ENCODE results near the gene TBX4. TPM values are rescaled to one million over a fixed set of nuclear protein-coding genes. Genes with fewer than 3 reads are reported as not detected.
A peak's percentile ranks its signal among the peaks of the same experiment; 100 is the strongest.

Gene TBX4
- 1.6 TPM for total RNA-seq

DNA sequence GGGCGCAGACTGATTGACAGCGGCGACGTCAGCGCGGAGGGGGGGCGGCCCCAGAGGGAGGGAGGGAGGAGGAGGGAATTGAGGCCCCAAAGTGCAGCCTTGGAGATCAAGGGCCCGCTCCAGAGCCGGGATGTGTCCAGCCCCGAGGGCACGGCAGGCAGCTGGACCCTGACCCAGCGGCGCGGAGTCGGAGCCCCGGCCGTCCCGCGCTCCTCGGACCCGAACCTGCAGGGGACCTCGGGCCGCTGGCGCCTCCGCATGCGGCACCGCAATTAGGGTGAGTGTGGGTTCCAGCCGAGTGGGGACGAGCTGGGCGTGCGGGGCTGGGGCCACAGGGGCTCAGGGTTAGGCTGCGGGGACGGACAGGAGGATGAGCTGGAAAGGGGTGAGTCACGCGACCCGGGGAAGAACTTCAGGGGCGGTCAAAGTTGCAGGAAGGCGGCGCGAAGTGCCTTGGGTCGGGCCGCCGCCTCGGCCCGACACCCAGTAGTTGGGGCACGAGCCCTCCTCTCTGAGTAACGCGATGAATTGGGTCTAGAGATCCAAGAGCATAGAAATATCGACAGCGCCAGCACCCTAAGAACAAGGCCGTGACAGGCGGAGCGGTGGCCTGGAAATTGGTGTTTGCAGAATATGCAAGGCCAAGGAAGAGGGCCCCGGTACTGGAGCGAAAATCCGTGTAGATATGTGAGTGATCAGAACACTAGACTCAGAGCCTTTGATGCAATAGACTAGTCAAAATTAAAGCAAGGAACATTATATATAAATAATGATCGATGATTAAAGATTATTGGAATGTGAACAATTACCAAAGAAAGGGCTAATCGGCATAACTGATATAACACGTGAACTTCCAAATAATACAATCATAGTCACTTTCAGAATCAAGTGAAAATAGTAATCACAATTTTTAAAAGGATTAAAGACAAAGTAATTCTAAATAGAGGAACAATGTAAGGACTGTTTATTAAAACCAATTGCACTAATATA, at the start of gene TBX4:
TSS of gene TBX4 (plus strand) at position 122 of the 990 bp plus-strand sequence. CDS start 4,069 bp downstream, outside the sequence.
- DNase-seq (ENCODE audit: low spot score), result no peak

DNA sequence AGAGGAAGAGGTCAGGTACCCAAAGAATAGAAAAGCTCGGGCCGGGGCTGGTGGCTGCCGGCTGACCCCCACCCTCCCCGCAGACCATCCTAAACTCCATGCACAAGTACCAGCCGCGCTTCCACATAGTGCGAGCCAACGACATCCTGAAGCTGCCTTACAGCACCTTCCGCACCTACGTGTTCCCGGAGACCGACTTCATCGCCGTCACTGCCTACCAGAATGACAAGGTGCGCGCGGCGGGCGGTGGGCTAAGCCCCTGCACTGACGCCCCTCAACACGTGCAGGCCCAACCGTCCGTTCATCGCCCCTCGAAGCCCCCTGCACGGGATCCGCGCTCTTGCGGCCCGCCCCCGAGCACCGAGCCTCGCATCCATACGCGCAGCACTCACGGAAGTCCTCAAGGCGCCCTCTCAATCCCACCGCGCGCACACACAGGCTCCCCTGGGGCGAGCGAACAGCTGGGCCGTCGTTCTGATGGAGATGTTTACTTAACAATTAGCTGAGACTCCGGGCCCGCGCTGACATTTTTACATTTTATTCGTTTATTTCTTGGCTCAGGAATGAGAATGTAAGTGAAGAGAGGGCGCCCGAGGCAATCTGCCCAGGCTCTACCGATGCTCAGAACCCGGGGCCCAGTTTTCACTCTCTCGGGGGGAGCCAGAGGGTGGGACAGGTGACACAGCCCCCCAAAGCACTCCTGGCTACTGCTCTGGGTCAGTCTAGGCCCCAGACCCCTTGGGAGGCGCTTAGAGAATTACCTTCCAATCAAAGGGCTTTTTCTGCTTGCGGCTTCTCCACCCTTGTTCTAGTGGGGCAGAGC, 49.0 kb upstream of the TBX4 start:
- DNase-seq (ENCODE audit: low spot score), result no peak

DNA sequence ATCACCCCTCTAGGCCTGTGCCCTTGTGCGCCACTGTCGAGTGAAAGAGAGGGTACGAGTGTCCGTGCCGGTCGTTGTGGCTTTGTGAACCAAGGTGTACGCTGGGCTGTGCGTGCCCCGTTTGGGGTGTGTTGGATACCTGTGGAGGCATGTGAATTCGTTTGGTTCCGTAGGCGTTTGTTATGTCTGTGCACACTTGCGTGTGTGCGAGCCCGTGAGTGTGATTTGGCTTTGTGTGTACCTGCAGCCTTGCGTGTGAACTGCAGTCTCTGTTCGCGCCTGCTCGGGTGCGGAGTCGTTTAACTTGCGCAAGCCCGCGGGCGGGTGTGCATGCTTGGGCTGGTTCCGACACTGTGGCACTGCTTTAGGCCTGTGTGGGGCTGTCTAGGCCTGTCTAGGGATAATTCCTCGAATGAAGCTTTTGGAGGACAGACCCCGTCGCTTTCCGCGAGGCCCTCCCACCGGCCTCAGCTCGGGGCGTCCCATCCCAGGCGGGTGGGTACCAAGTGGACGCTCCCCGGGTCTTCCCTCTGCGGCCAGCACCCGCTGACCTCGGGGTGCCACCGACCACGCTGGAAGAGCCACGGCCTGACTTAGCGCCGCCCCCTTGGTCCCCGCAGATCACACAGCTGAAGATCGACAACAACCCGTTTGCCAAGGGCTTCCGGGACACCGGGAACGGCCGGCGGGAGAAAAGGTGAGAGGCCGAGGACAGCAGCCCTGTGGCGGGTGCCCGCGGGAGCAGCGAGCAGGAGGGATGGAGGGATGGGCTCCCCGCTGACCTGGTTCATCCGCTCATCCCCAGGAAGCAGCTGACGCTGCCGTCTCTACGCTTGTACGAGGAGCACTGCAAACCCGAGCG, 48.2 kb upstream of the TBX4 start:
- no peak for DNase-seq (ENCODE audit: low spot score)

DNA sequence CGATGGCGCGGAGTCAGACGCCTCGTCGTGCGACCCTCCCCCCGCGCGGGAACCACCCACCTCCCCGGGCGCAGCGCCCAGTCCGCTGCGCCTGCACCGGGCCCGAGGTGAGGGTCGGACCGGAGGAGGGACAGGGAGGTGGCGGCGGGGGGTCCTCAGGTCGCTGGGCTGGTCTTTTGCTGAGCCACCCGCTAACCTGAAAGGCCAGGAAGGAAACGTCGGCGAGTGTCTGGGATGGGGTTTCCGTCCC, 47.6 kb upstream of the TBX4 start:
- no peak for DNase-seq (ENCODE audit: low spot score)

DNA sequence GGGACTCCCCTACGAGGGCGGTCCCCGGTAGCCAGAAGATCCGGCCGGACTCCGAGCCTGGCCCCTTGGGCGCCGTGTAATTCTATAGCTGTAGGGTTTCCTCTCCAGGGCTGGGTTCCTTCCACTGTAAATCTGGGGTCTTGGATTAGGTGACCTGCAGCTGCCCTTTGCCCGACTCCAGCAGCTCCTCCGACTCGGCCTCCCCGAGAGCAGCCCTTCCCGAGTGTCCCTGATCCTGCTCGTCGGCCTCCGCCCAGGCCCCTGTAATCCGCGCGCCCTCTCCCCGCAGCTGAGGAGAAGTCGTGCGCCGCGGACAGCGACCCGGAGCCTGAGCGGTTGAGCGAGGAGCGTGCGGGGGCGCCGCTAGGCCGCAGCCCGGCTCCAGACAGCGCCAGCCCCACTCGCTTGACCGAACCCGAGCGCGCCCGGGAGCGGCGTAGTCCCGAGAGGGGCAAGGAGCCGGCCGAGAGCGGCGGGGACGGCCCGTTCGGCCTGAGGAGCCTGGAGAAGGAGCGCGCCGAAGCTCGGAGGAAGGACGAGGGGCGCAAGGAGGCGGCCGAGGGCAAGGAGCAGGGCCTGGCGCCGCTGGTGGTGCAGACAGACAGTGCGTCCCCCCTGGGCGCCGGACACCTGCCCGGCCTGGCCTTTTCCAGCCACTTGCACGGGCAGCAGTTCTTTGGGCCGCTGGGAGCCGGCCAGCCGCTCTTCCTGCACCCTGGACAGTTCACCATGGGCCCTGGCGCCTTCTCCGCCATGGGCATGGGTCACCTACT, 47.1 kb upstream of the TBX4 start:
- DNase-seq (ENCODE audit: low spot score), result no peak

DNA sequence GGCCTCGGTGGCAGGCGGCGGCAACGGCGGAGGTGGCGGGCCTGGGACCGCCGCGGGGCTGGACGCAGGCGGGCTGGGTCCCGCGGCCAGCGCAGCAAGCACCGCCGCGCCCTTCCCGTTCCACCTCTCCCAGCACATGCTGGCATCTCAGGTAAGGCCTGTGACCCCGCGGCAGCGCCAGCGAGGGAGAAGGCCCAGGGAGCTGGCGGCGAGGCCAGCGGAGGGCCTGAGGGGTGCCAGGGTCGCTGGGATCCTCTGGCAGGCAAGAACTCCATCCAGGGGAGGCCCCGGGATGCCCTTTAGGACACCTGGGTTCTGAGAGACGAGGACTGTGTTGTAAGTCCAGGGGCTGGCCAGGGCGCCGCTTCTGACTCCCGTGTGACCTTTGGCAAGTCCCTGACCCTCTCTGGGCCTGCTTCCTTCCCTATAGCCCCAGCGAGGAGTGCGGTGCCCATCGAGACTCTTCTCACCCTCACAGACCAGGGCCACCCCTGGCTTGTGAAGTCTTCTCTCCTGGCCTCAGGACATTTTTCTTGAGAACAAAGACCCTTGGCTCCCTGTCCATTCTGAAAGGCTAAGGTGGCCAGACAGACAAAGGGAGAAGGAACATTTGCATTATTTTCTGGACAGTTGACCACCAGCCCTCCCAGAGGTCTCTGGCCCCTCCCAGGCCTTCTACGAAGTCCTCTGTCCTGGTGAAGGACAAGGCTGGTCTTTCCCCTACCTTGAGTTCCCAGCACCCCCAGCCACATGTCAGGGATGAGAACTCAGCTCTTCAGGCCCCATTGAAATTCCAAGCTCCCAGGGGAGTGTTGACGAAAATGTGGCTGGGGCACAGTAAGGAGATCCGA, 46.3 kb upstream of the TBX4 start:
- DNase-seq (ENCODE audit: low spot score), result no peak

DNA sequence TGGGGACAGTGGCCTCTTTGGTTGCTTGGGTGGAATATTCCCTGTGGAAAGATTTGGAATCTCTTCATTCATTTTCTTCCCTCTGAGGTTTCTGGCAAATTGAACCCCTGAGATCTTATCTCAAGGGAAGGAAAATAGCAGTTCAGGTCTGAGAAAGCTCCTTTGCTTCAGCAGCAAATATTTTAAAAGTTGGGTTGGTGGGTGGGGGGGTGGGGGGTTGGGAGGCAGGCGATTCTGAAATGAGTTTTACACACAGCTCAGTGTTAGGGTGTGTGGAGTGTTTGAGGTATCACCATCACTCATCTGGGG, 45.7 kb upstream of the TBX4 start:
- DNase-seq (ENCODE audit: low spot score), result no peak

DNA sequence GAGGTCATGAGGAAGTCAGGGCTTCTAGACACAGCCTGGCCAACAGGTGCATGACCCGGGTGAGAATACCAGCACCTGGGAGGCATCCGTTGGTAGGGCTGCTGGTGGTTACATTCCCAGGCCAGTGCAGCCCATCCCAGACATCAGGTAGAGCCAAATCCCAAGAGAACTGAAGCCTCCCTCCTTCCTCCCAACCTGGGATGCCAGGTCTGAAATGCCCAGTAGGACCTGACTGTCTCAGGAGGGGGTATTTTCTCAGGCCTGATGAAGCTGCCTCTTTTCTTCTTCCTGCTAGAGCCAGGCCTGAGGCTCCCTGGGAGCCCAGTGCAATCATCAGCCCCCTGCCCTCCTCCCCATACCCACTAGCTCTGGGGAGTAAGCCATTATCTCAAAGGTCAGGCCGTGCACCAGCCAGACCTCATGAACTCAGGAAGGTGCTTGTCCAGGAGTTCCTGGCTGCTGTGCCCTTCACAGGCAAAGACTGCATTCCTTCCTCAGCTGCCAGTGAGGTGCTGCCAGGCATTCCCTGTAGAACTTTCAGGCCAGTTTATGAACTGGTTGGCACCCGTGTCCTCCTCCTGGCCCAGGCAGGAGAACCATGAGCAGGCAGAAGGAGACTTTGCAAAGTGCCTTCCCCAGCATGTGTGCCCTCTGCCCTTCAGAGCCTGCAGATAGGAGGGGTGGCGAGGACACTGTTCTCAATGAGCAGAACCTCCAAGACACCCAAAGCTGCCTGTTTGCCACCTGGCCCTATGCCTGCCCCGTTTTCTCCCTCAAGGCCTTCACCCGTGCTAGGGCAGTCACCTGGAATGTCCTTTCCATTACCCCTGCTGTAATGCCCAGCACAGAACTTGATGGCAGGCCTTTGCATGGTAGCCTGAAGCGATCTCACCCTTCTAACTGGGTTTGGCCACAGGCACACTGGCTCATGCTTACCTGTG, 45.0 kb upstream of the TBX4 start:
- no peak for DNase-seq (ENCODE audit: low spot score)

DNA sequence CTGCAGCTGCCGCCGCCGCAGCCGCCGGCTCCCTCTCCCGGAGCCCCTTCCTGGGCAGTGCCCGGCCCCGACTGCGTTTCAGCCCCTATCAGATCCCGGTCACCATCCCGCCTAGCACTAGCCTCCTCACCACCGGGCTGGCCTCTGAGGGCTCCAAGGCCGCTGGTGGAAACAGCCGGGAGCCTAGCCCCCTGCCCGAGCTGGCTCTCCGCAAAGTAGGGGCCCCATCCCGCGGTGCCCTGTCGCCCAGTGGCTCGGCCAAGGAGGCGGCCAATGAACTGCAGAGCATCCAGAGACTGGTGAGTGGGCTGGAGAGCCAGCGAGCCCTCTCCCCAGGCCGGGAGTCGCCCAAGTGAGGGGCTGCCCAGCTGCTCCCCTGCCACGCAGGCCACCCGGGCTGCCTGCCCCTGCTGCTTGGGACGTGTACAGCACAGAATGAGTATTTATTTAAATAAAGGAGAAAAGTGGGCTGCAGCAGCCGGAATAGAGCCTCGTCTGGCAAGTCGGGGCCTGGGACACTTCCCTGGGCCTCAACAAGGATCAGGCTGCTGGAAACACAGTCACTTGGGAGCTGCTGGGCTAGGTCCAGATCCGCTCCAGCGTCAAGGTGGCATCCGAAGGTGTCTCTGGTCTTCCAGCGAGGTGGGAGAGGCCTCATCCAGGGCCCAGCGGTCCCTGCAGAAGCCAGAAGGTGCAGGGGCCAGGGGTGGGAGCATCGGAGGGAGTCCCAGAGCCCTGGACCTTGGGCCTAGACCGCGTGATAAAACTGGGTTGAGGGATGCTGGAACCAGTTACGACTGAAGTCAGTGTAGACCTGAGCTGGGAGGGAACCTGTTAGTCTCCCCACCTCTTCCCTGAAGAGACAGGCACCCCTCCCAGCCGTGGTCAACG, 43.8 kb upstream of the TBX4 start:
- no peak for DNase-seq (ENCODE audit: low spot score)

DNA sequence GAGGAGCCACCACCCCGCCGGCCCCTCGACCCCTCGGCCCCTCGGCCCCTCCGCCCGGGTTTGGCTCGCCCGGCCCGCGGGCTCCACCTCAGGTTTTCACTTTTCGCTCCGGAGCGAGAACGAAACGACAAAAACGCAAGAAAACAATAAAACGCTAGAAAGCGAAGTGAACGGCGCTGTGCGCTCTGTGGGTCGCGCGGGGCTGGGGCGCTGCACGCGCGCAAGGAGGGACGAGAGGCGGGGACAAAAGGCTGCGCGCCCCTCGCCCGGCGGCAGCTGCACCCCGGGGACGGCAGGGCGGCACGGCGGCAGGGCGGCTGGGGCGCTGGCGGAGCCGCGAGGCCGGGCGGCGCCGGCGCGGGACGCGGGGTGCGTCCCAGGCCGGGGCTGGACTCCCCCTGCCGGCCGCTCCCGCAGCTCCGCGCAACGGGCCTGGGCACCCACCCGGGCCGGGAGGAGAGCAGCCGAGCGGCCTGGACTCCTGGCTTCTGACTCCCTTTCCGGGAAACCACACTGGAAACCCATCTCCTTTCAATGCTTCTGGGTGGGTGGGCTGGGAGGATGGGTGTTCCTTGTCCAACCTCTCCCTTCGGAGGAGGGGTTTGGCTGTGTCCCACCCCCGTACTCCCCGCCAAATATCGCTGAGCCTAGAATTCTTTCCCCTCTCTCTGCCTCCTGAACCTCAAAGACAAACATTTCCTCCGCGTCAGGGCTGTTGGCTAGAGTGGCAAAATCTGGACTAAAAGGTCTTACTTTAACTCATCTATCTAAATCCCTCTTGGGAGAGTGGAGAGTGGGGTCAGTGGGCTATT, 42.7 kb upstream of the TBX4 start:
- DNase-seq (ENCODE audit: low spot score), result peak; percentile 62

DNA sequence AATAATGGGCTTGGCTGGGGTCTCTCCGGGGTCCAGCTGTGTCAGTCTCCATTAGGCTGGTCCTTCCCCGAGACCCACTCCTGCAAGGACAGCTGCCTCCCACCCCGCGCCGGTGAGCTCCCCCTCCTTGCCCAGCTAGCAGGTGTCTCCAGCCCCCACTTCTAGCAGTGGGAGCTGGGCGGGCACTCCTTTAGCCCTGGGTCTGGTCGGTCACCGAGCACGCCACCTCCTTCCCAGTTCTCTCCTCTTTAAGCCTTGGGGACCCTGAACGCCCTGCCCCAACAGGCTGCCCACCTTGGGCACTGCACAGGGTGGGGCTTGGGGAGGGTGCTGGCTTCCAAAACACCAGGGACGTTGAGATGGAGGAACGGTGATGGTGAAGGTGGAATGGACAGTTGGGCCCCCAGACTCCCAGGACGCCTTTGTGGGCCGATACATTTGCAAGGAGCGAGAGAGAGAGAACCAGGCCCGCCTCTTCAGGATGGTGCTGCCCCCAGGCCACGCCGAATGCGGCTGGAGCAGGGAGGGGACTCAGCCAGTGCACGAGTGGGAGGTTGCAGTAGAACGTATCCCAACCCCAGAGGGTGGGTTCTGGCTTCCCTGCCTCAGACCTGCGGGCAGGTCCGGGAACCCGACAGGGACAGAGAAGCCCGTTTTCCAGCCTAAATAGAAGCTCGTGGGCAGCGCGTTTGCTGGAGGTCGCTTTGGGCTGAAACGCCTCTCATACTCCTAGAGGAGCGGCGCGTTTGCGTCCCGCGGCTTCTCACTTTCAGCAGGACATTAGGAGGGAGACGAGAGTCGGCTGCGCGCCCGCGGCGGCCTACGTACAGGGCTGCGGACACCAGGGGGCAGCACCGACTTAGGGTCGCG, 41.8 kb upstream of the TBX4 start:
- peak; percentile 77 for DNase-seq (ENCODE audit: low spot score)

DNA sequence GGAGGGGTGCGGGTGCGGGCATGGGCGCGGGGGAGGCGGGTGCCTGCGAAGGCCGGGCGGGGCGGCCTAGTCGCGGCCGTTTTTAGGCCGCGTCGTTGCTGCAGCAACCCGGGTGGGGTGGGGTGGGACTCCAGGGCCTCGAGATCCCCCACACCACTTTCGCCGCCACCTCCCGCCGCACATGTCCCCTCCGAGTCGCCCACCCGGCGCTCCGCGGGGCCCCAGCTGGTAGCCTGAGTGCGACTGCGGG, 41.3 kb upstream of the TBX4 start:
- no peak for DNase-seq (ENCODE audit: low spot score)

DNA sequence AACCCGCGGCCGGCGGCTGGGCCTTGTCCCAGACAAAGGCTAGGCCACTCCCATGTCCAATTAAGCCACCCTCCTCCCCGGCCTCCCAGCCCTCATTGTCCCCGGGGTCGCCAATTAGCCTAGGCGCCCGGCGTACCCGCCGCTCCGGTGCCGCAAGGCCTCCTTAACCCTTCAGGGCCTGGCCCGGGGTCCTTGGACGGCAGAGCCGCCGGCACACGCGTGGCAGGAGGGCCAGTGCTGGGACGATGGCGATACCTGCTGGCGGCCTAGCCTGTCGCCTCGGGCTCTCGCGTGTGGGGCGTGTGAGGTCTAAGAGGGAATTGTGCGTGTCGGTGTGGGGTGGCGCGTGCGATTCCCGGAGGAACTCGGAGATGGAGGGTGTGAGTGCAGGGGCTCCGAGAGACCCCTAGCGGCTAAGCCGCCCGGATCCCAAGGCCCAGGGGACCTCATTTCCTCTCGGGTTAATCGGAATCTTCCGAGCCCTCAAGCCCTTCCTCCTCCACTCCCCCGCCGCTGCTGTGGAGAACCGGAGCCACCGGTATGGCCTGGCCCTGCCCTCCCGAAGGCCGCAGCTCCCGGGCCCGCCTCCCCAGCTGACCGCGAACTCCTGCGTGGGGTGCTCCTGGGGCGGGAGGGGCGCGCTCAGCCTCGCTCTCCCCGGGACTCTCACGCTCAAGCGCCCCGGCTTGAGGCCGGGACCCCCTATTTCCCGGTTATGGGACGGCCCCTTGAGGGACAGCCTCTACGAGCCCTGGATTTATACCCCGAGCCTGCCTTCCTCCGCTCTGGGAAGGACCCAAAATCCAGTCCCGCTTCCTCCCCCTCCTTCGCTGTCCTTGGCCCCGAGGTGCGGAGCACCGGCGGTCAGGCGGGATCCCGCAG, 40.7 kb upstream of the TBX4 start:
- peak; percentile 55 for DNase-seq (ENCODE audit: low spot score)

DNA sequence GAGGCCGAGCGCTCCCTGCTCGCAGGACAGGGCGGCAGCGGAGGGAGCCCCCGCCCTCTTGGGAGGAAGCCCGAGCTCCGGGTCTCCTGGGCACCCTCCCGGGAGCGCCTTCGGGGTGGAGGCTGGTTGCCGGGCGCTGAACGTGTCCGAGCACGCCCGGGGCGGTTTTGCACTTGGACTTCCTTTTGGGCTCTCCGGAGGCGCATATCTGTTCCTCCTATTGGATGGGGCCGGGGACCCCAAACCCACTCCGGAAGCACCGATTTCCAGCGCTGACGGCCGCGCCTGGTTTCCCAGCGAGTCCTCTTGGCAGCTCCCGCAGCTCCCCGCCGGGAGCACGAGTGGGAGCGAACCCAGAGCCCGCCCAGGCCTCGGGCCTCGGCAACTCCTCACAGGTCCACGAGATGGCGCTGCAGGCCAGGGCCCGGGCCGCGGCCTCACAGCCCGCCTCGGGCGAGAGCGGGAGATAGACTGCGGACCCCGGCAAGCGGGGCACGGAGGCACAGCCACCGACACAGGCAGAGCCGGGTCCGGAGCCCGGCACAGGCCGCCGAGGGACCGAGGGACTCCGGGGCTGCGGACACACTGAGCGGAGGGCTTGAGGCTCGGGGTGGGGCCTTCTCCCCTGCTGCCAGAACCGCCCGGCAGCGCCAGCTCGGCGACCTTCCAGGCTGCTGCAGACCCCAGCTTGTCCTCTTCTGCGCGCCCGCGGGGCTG, 39.9 kb upstream of the TBX4 start:
- peak; percentile 83 for DNase-seq (ENCODE audit: low spot score)
